ENCODE measurements around the gene ARHGAP23. TPM values are rescaled to one million over a fixed set of nuclear protein-coding genes. Genes with fewer than 3 reads are reported as not detected.
A peak's percentile ranks its signal among the peaks of the same experiment; 100 is the strongest.

The ARHGAP23 gene
- total and polyA plus RNA-seq, 2 donors (not counting 3 experiments of a cell fraction or from before 2014, with no cell fraction given) = 25.4 to 190 TPM

DNA sequence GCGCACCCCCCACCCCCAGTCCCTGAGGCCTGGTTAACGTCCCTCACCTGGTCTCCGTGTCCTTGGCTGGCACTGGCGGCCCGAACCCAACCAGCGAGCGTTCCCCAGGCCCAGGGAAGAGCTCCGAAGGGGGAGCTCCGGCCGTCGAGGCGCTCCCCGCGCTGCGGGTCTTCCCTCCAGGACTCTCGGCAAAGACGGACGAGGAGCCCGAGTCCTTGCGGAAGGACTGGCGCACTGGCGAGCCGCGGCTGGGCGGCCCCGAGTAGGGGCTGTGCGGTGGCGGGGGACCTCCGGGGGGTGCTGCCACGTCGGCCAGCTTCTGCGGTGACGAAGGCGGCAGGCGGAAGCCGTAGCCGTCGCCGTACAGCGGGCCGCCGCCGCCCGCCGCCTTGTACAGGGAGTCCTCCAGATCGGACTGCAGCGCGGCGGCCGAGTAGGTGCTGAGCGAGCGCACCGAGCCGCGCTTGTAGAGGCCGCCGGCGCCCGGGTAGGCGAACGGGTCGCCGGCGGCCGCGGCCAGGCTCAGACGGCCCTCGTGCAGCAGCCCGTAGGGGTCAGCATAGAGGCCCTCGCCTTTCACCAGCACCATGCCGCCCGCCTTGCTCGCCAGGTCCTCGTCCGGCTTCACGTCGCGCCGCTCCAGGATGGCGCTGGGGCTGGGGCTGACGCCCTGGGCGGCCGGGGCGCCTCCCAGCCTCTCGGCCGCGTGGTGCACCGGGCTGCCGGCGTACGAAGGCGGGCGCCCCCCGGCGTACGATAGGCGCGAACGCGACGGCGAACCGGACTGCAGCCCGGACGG, 133.4 kb downstream of the ARHGAP23 start:
- Histone ChIP-seq H3K4me3 (replicated peaks in 1 of 3; ENCODE audit: insufficient read depth in 1 of 3, low read depth in 1 of 3, low read length in 3 of 3) (no peak overlapping the region), H3K4me2 (ENCODE audit: insufficient read depth, low read length) (no peak overlapping the region), H3K36me3 (ENCODE audit: control insufficient read depth in 2 of 2, extremely low read depth in 1 of 2, insufficient read depth in 2 of 2, low read length in 2 of 2) (no peaks in the 10 kb centered on the region), H3K27ac (ENCODE audit: insufficient read depth, low read depth, low read length) (no peak overlapping the region), H3K79me2 (ENCODE audit: control insufficient read depth, insufficient read depth, low read length) (no peaks in the 10 kb centered on the region), H2AFZ (ENCODE audit: low read depth, low read length) (no peak overlapping the region), H3K4me1 (ENCODE audit: control insufficient read depth, extremely low read depth, insufficient read depth, low read length) (peaks cover 13% of the 10 kb centered on the region), H3K9me3 (replicated peaks; ENCODE audit: control insufficient read depth, insufficient read depth, low read length) (no peaks in the 10 kb centered on the region), H3K9me1 (replicated peaks; ENCODE audit: control insufficient read depth, extremely low read depth, insufficient read depth, low read length) (no peaks in the 10 kb centered on the region), H3K9ac (replicated peaks; ENCODE audit: extremely low read depth, insufficient read depth, low read length) (no peak overlapping the region), H4K20me1 (replicated peaks; ENCODE audit: control insufficient read depth, extremely low read depth, insufficient read depth, low read length) (no peaks in the 10 kb centered on the region), H3K27me3 (ENCODE audit: control insufficient read depth in 2 of 2, insufficient read depth in 2 of 2, low read length in 2 of 2) (peaks cover 67 to 77% of the 10 kb centered on the region in 2 experiments)
- no TSS peak for BruUV-seq (replicated peaks)
- TF ChIP-seq, protein P1, sequence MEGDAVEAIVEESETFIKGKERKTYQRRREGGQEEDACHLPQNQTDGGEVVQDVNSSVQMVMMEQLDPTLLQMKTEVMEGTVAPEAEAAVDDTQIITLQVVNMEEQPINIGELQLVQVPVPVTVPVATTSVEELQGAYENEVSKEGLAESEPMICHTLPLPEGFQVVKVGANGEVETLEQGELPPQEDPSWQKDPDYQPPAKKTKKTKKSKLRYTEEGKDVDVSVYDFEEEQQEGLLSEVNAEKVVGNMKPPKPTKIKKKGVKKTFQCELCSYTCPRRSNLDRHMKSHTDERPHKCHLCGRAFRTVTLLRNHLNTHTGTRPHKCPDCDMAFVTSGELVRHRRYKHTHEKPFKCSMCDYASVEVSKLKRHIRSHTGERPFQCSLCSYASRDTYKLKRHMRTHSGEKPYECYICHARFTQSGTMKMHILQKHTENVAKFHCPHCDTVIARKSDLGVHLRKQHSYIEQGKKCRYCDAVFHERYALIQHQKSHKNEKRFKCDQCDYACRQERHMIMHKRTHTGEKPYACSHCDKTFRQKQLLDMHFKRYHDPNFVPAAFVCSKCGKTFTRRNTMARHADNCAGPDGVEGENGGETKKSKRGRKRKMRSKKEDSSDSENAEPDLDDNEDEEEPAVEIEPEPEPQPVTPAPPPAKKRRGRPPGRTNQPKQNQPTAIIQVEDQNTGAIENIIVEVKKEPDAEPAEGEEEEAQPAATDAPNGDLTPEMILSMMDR (IDR thresholded peaks at IDR 0.05; ENCODE audit: extremely low read depth in 1 of 2, insufficient read depth in 1 of 2, low read depth in 1 of 2, low read length in 2 of 2) = peak in 1 of 2 donors; percentile 19
- TF ChIP-seq POLR2AphosphoS5 (IDR thresholded peaks at IDR 0.05; ENCODE audit: insufficient read depth, low read depth, low read length) (no peak), EZH2 (IDR thresholded peaks at IDR 0.05; ENCODE audit: borderline replicate concordance, low read depth, low read length, severe bottlenecking) (peak; percentile 50), POLR2A (IDR thresholded peaks at IDR 0.05; ENCODE audit: low read depth, low read length) (no peak), GATA2 (IDR thresholded peaks at IDR 0.05; ENCODE audit: insufficient read depth, insufficient read length, low read depth, low read length) (no peak)
- FAIRE-seq (no peak), DNase-seq (ENCODE audit: low read depth, low spot score) (no peak)
- dilution Hi-C loops (cut with MboI; ENCODE audit: extremely low pct_ligation_motif_present, low sequenced_read_pairs) = no loop called here
- ChIA-PET POLR2A (no interaction called here), CTCF (interaction anchor here (0.8 to 5.0 kb wide), 5 partner anchors 20 to 105 kb away, joined by 4 to 321 read pairs (median 5); no protein-coding TSS in a partner anchor)
- intact Hi-C loops (cut with micrococcal nuclease) = no loop called here

Other genes with a start within 250 kb of the ARHGAP23 start
- 1.9 and 2.6 TPM in 2 replicates for gene TBC1D3, start 235.9 kb upstream of the ARHGAP23 start, total RNA-seq
- gene TBC1D3, start 235.9 kb upstream of the ARHGAP23 start, polyA plus RNA-seq = not detected in 2 replicates
- gene MRPL45, start 131.3 kb upstream of the ARHGAP23 start, total RNA-seq = 41.0 and 45.5 TPM in 2 replicates
- 34.2 and 41.2 TPM in 2 replicates for gene MRPL45, start 131.3 kb upstream of the ARHGAP23 start, polyA plus RNA-seq
- not detected in 2 replicates for gene GPR179, start 84.5 kb upstream of the ARHGAP23 start, total RNA-seq
- gene GPR179, start 84.5 kb upstream of the ARHGAP23 start, polyA plus RNA-seq = not detected in 2 replicates
- 10.4 and 11.7 TPM in 2 replicates for gene SOCS7, start 76.6 kb upstream of the ARHGAP23 start, total RNA-seq
- gene SOCS7, start 76.6 kb upstream of the ARHGAP23 start, polyA plus RNA-seq = 5.9 and 6.6 TPM in 2 replicates
- 0.12 and 0.35 TPM in 2 replicates for gene SRCIN1, start 177.5 kb downstream of the ARHGAP23 start, total RNA-seq
- 0.15 and 0.37 TPM in 2 replicates for gene SRCIN1, start 177.5 kb downstream of the ARHGAP23 start, polyA plus RNA-seq
- gene EPOP, start 246.5 kb downstream of the ARHGAP23 start, total RNA-seq = 2.6 and 2.9 TPM in 2 replicates
- 0.43 and 0.54 TPM in 2 replicates for gene EPOP, start 246.5 kb downstream of the ARHGAP23 start, polyA plus RNA-seq